GM13976 (cell line): Measurements from ENCODE around the gene ADPRHL1.

Experiments
- DNase-seq: peaks from one replicate; pipeline ENCODE4 v3.0.0; 2012; ENCODE audit warnings: low spot score
- CTCF ChIP-seq: IDR thresholded peaks from 2 replicates; pipeline ENCODE4 v1.5.1; 2012; ENCODE audit warnings: borderline replicate concordance, mild to moderate bottlenecking; ENCODE audit not compliant: insufficient read depth; ENCODE audit errors: extremely low read depth, missing control alignments, control extremely low read depth
- in situ Hi-C: fragments of 300-500 bp; cut with MboI; formaldehyde crosslinking; loops from one replicate; pipeline ENCODE4 v1.12.0; 2022; ENCODE audit warnings: low sequenced_read_pairs, mixed read lengths, inconsistent platforms; ENCODE audit not compliant: unreplicated experiment

The ADPRHL1 gene

GRCh38 chr13:113418722-113419049 is 34.6 kb downstream of the ADPRHL1 start:
- DNase-seq, result no peak
- TF ChIP-seq CTCF, result no peak
- in situ Hi-C loops, result no loop called here

GRCh38 chr13:113417836-113418721 is 35.2 kb downstream of the ADPRHL1 start:
- DNase-seq, result no peak
- in situ Hi-C loops, result no loop called here
- TF ChIP-seq CTCF, result no peak

- in situ Hi-C loops, result no loop called here
- no peak for DNase-seq
- TF ChIP-seq CTCF, result no peak
Observed at GRCh38 chr13:113417008-113417751, 36.1 kb downstream of the ADPRHL1 start.

GRCh38 chr13:113415825-113416224 is 37.5 kb downstream of the ADPRHL1 start:
- in situ Hi-C loops, result no loop called here
- no peak for TF ChIP-seq CTCF
- no peak for DNase-seq

- TF ChIP-seq CTCF, result no peak
- in situ Hi-C loops, result no loop called here
- DNase-seq, result no peak
Observed at GRCh38 chr13:113415032-113415431, 38.3 kb downstream of the ADPRHL1 start.

GRCh38 chr13:113414335-113414734 is 39.0 kb downstream of the ADPRHL1 start:
- DNase-seq, result no peak
- in situ Hi-C loops, result no loop called here
- no peak for TF ChIP-seq CTCF

GRCh38 chr13:113413898-113414282 is 39.4 kb downstream of the ADPRHL1 start:
- in situ Hi-C loops, result no loop called here
- TF ChIP-seq CTCF, result no peak
- DNase-seq, result no peak
